Small intestine (tissue), 7 donors: ENCODE data around the gene KLHL11. TPM values are rescaled to one million over a fixed set of nuclear protein-coding genes. Genes with fewer than 3 reads are reported as not detected.
"Not testable (repeated sequence)": the region's sequence is repeated elsewhere in the genome, so short reads cannot be mapped to it uniquely, and the experiment has no call there.

Experiments
- DNase-seq, 2 donors: peaks; one replicate each; pipeline versions ENCODE4 v3.0.0 to v3.0.0-alpha.2; 2013
- FAIRE-seq: peaks from 2 replicates; lab custom pipeline; 2012; peaks lifted over from hg19 to GRCh38; lab: Jason Lieb, UNC
- H3K27ac ChIP-seq, 3 donors: one replicate each; pipeline ENCODE4 v1.5.1; 2013; ENCODE audit warnings: low read length in 2 of 3, mild to moderate bottlenecking in 2 of 3, control low read depth in 1 of 3, inconsistent platforms in 1 of 3, low read depth in 1 of 3, moderate library complexity in 1 of 3
- H3K27me3 ChIP-seq, 3 donors: one replicate each; pipeline ENCODE4 v1.6.1; 2013; ENCODE audit warnings: low read length in 3 of 3, inconsistent platforms in 1 of 3; ENCODE audit not compliant: control insufficient read depth in 3 of 3, insufficient read depth in 3 of 3
- H3K36me3 ChIP-seq, 3 donors: one replicate each; pipeline ENCODE4 v1.6.1; 2013; ENCODE audit warnings: low read length in 3 of 3, inconsistent platforms in 1 of 3, low read depth in 1 of 3, mild to moderate bottlenecking in 1 of 3, moderate library complexity in 1 of 3; ENCODE audit not compliant: control insufficient read depth in 3 of 3, insufficient read depth in 2 of 3
- H3K4me1 ChIP-seq, 3 donors: one replicate each; pipeline ENCODE4 v1.6.1; 2013; ENCODE audit warnings: low read length in 2 of 3, inconsistent platforms in 1 of 3, low read depth in 1 of 3, mild to moderate bottlenecking in 1 of 3, moderate library complexity in 1 of 3; ENCODE audit not compliant: control insufficient read depth in 3 of 3, insufficient read depth in 2 of 3
- H3K4me3 ChIP-seq, 3 donors: one replicate each; pipeline ENCODE4 v1.5.1; 2013; ENCODE audit warnings: low read length in 3 of 3, control low read depth in 1 of 3, inconsistent platforms in 1 of 3, low read depth in 1 of 3, mild to moderate bottlenecking in 1 of 3, moderate library complexity in 1 of 3
- H3K9me3 ChIP-seq, 2 donors: one replicate each; pipeline ENCODE4 v1.6.1; 2013; ENCODE audit warnings: low read depth in 1 of 2, low read length in 1 of 2; ENCODE audit not compliant: control insufficient read depth in 2 of 2, insufficient read depth in 1 of 2
- WGBS, 3 donors: extraction: QIAGEN DNeasy Blood & Tissue Kit; methylation state at CpG; one replicate each; pipeline ENCODE4 v1.1.7; 2013; 5-methylcytosine and 5-hydroxymethylcytosine counted together
- polyA plus RNA-seq, 4 donors: library from polyadenylated mRNA; stranded (reverse) in 3 of 4; unstranded in 1 of 4; fragments of 200-250 nt in 3 of 4; fragments of 120-200 nt in 1 of 4; gene quantifications; one replicate each; pipeline versions ENCODE4 v1.2.1 to v1.2.3, GENCODE V29; 2013
- donor health status: healthy with polysubstance abuse.
- donor health status: control.
- donor health status: control.
- donor health status: Bipolar disorder and iron deficiency.
- donor health status: healthy.

Gene KLHL11
- polyA plus RNA-seq, 4 donors: 1.7 to 5.1 TPM; not detected in 2

- FAIRE-seq, H3K36me3 ChIP-seq, H3K9me3 ChIP-seq, H3K4me1 ChIP-seq, DNase-seq, H3K4me3 ChIP-seq, H3K27me3 ChIP-seq, H3K27ac ChIP-seq: not testable (repeated sequence)
- WGBS, 3 donors: 83 to 94% (median 91%) methylated on average over 2 of the region's 2 CpGs
Observed at GRCh38 chr17:41839448-41839847, 25.8 kb downstream of the KLHL11 start.

- H3K27ac ChIP-seq: no peak within 1 kb of the TSS
Observed at GRCh38 chr17:41837761-41838538, 27.3 kb downstream of the KLHL11 start, which contains the start of gene KLHL10. Gene KLHL10, plus strand, starts transcription at chr17:41837825. Its CDS starts 108 bp downstream, at chr17:41837933.

GRCh38 chr17:41836550-41837196, 28.6 kb downstream of the KLHL11 start:
- H3K27ac ChIP-seq: no peak overlapping the region
- no peaks in the 10 kb centered on the region for H3K27me3 ChIP-seq
- peaks cover 0 to 7% (median 5%) of the 10 kb centered on the region in 3 donors for H3K4me1 ChIP-seq
- DNase-seq (no peak), FAIRE-seq (no peak)
- peaks cover 0 to 14% (median 0%) of the 10 kb centered on the region in 3 donors for H3K36me3 ChIP-seq
- no peaks in the 10 kb centered on the region for H3K9me3 ChIP-seq
- peak overlapping the region; percentile 63 to 83 (median 76) for H3K4me3 ChIP-seq
- 31 to 49% (median 38%) methylated on average over 21 of the region's 21 CpGs for WGBS, 3 donors

More at GRCh38 chr17:41837761-41838538, 27.3 kb downstream of the KLHL11 start, which contains the start of gene KLHL10:
- peaks cover 0 to 4% (median 0%) of the 10 kb centered on the region in 3 donors for H3K36me3 ChIP-seq
- FAIRE-seq (no peak), DNase-seq (no peak)
- no peaks in the 10 kb centered on the region for H3K9me3 ChIP-seq
- H3K4me3 ChIP-seq: no peak within 1 kb of the TSS
- 95 to 96% (median 96%) methylated on average over 15 of the region's 15 CpGs for WGBS, 3 donors
- H3K4me1 ChIP-seq: peaks cover 0 to 7% (median 5%) of the 10 kb centered on the region in 3 donors
- H3K27me3 ChIP-seq: no peaks in the 10 kb centered on the region

- Histone ChIP-seq H3K36me3 (peaks cover 0 to 20% (median 0%) of the 10 kb centered on the region in 3 donors), H3K4me3 (peak within 1 kb of the TSS; percentile 63 to 83 (median 76)), H3K27me3 (no peaks in the 10 kb centered on the region), H3K27ac (peak within 1 kb of the TSS in 1 of 3 donors; percentile 50), H3K9me3 (no peaks in the 10 kb centered on the region), H3K4me1 (peaks cover 0 to 7% (median 5%) of the 10 kb centered on the region in 3 donors)
- peak; percentile 37 to 72 for DNase-seq
- no peak for FAIRE-seq
- 1% methylated on average over 39 to 72 of the region's 72 CpGs for WGBS, 3 donors
Observed at GRCh38 chr17:41835800-41836549, 29.2 kb downstream of the KLHL11 start, which contains the start of gene NT5C3B. Gene NT5C3B, minus strand, starts transcription at chr17:41836232. Its CDS starts 39 bp downstream, at chr17:41836193.

- no peaks in the 10 kb centered on the region for H3K27me3 ChIP-seq
- H3K36me3 ChIP-seq: peaks cover 0 to 23% (median 0%) of the 10 kb centered on the region in 3 donors
- no peak overlapping the region for H3K27ac ChIP-seq
- peaks cover 0 to 7% (median 5%) of the 10 kb centered on the region in 3 donors for H3K4me1 ChIP-seq
- DNase-seq: no peak
- H3K9me3 ChIP-seq: no peaks in the 10 kb centered on the region
- 20 to 24% (median 21%) methylated on average over 13 of the region's 13 CpGs for WGBS, 3 donors
- FAIRE-seq: no peak
- H3K4me3 ChIP-seq: peak overlapping the region; percentile 63 to 83 (median 76)
Observed at GRCh38 chr17:41835214-41835799, 29.9 kb downstream of the KLHL11 start.

GRCh38 chr17:41829961-41830360, 35.3 kb downstream of the KLHL11 start:
- H3K4me1 ChIP-seq, FAIRE-seq, H3K27me3 ChIP-seq, H3K27ac ChIP-seq, H3K4me3 ChIP-seq, DNase-seq, H3K9me3 ChIP-seq: not testable (repeated sequence)
- peaks cover 0 to 63% (median 0%) of the 10 kb centered on the region in 3 donors for H3K36me3 ChIP-seq
- 80 to 89% (median 85%) methylated on average over 10 of the region's 10 CpGs for WGBS, 3 donors

GRCh38 chr17:41825175-41825845, 39.9 kb downstream of the KLHL11 start:
- no peak overlapping the region for H3K4me3 ChIP-seq
- H3K9me3 ChIP-seq: no peaks in the 10 kb centered on the region
- H3K4me1 ChIP-seq: no peaks in the 10 kb centered on the region
- FAIRE-seq (no peak), DNase-seq (no peak)
- no peak overlapping the region for H3K27ac ChIP-seq
- H3K36me3 ChIP-seq: peaks cover 0 to 65% (median 0%) of the 10 kb centered on the region in 3 donors
- 87 to 91% (median 91%) methylated on average over 19 of the region's 19 CpGs for WGBS, 3 donors
- no peaks in the 10 kb centered on the region for H3K27me3 ChIP-seq
